Rectal smooth muscle tissue (tissue), 1 donor: Measurements from ENCODE around the gene APCDD1.

Source experiments
- H3K27ac ChIP-seq: one replicate; pipeline ENCODE4 v1.7.0; 2013; ENCODE audit warnings: low read depth, low read length, inconsistent platforms
- H3K27me3 ChIP-seq: one replicate; pipeline ENCODE4 v1.7.0; 2013; ENCODE audit warnings: low read length; ENCODE audit not compliant: control insufficient read depth, insufficient read depth
- H3K36me3 ChIP-seq: one replicate; pipeline ENCODE4 v1.7.0; 2013; ENCODE audit warnings: low read length; ENCODE audit not compliant: control insufficient read depth, insufficient read depth
- H3K4me1 ChIP-seq: one replicate; pipeline ENCODE4 v1.7.0; 2013; ENCODE audit warnings: low read length; ENCODE audit not compliant: control insufficient read depth, insufficient read depth
- H3K4me3 ChIP-seq: one replicate; pipeline ENCODE4 v1.7.0; 2013; ENCODE audit warnings: low read length
- H3K9ac ChIP-seq: one replicate; pipeline ENCODE4 v1.7.0; 2013; ENCODE audit warnings: low read length

The APCDD1 gene

GRCh38 chr18:10473132-10473531 is 18.7 kb downstream of the APCDD1 start:
- Histone ChIP-seq H3K27me3 (no peaks in the 10 kb centered on the region), H3K27ac (no peak overlapping the region), H3K4me1 (peaks cover 21% of the 10 kb centered on the region), H3K9ac (no peak overlapping the region), H3K36me3 (no peaks in the 10 kb centered on the region), H3K4me3 (no peak overlapping the region)

- H3K27ac ChIP-seq: no peak overlapping the region
Measured at GRCh38 chr18:10474309-10474708, 19.9 kb downstream of the APCDD1 start.

GRCh38 chr18:10475276-10475653 is 20.8 kb downstream of the APCDD1 start:
- Histone ChIP-seq H3K27ac (no peak overlapping the region), H3K4me1 (peaks cover 10% of the 10 kb centered on the region), H3K4me3 (no peak overlapping the region), H3K36me3 (no peaks in the 10 kb centered on the region), H3K9ac (no peak overlapping the region), H3K27me3 (no peaks in the 10 kb centered on the region)

More at GRCh38 chr18:10474309-10474708, 19.9 kb downstream of the APCDD1 start:
- Histone ChIP-seq H3K27me3 (no peaks in the 10 kb centered on the region), H3K4me1 (peaks cover 17% of the 10 kb centered on the region), H3K36me3 (no peaks in the 10 kb centered on the region), H3K4me3 (no peak overlapping the region), H3K9ac (no peak overlapping the region)

- no peaks in the 10 kb centered on the region for H3K36me3 ChIP-seq
- peaks cover 10% of the 10 kb centered on the region for H3K4me1 ChIP-seq
- H3K4me3 ChIP-seq: no peak overlapping the region
- no peak overlapping the region for H3K27ac ChIP-seq
- no peaks in the 10 kb centered on the region for H3K27me3 ChIP-seq
- H3K9ac ChIP-seq: no peak overlapping the region
Measured at GRCh38 chr18:10475654-10476291, 21.3 kb downstream of the APCDD1 start.

GRCh38 chr18:10476338-10476791 is 21.9 kb downstream of the APCDD1 start:
- Histone ChIP-seq H3K4me1 (peaks cover 10% of the 10 kb centered on the region), H3K27ac (no peak overlapping the region), H3K36me3 (no peaks in the 10 kb centered on the region), H3K4me3 (no peak overlapping the region), H3K9ac (no peak overlapping the region), H3K27me3 (no peaks in the 10 kb centered on the region)

GRCh38 chr18:10477121-10477862 is 22.9 kb downstream of the APCDD1 start:
- Histone ChIP-seq H3K27ac (no peak overlapping the region), H3K27me3 (no peaks in the 10 kb centered on the region), H3K4me1 (peaks cover 10% of the 10 kb centered on the region), H3K4me3 (no peak overlapping the region), H3K9ac (no peak overlapping the region), H3K36me3 (no peaks in the 10 kb centered on the region)

- Histone ChIP-seq H3K36me3 (no peaks in the 10 kb centered on the region), H3K4me1 (peaks cover 13% of the 10 kb centered on the region), H3K27me3 (no peaks in the 10 kb centered on the region), H3K27ac (no peak overlapping the region), H3K9ac (no peak overlapping the region), H3K4me3 (no peak overlapping the region)
Measured at GRCh38 chr18:10477863-10478260, 23.4 kb downstream of the APCDD1 start.

GRCh38 chr18:10481831-10482230 is 27.4 kb downstream of the APCDD1 start:
- H3K4me1 ChIP-seq: peaks cover 4% of the 10 kb centered on the region
- no peaks in the 10 kb centered on the region for H3K27me3 ChIP-seq
- H3K27ac ChIP-seq: no peak overlapping the region
- H3K9ac ChIP-seq: no peak overlapping the region
- no peaks in the 10 kb centered on the region for H3K36me3 ChIP-seq
- no peak overlapping the region for H3K4me3 ChIP-seq

- Histone ChIP-seq H3K9ac (no peak overlapping the region), H3K27ac (no peak overlapping the region), H3K27me3 (no peaks in the 10 kb centered on the region), H3K36me3 (no peaks in the 10 kb centered on the region), H3K4me1 (peaks cover 5% of the 10 kb centered on the region), H3K4me3 (no peak overlapping the region)
Measured at GRCh38 chr18:10482363-10482984, 28.0 kb downstream of the APCDD1 start.

GRCh38 chr18:10482985-10483949 is 28.8 kb downstream of the APCDD1 start:
- Histone ChIP-seq H3K27ac (no peak overlapping the region), H3K9ac (no peak overlapping the region), H3K4me3 (no peak overlapping the region), H3K4me1 (peaks cover 10% of the 10 kb centered on the region), H3K27me3 (no peaks in the 10 kb centered on the region), H3K36me3 (no peaks in the 10 kb centered on the region)

GRCh38 chr18:10485475-10485874 is 31.0 kb downstream of the APCDD1 start:
- Histone ChIP-seq H3K9ac (no peak overlapping the region), H3K27ac (no peak overlapping the region), H3K4me1 (peaks cover 12% of the 10 kb centered on the region), H3K36me3 (no peaks in the 10 kb centered on the region), H3K27me3 (no peaks in the 10 kb centered on the region), H3K4me3 (no peak overlapping the region)

- Histone ChIP-seq H3K27me3 (no peaks in the 10 kb centered on the region), H3K36me3 (no peaks in the 10 kb centered on the region), H3K4me3 (no peak overlapping the region), H3K27ac (no peak overlapping the region), H3K4me1 (peaks cover 12% of the 10 kb centered on the region), H3K9ac (no peak overlapping the region)
Measured at GRCh38 chr18:10486362-10486761, 31.9 kb downstream of the APCDD1 start.
